Activated CD4-positive, alpha-beta T cell treated with anti-CD3 and anti-CD28 coated beads, Interleukin-2, amount 50 U/mL, for 16 hours (primary cell): ENCODE measurements around the gene PITX1.
A peak's percentile ranks its signal among the peaks of the same experiment; 100 is the strongest.

Experiments
- DNase-seq: peaks from one replicate; pipeline ENCODE4 v3.0.0-alpha.2; 2020

PITX1 gene

GRCh38 chr5:135040333-135041144, 6.5 kb upstream of the PITX1 start:
- DNase-seq = no peak

DNA sequence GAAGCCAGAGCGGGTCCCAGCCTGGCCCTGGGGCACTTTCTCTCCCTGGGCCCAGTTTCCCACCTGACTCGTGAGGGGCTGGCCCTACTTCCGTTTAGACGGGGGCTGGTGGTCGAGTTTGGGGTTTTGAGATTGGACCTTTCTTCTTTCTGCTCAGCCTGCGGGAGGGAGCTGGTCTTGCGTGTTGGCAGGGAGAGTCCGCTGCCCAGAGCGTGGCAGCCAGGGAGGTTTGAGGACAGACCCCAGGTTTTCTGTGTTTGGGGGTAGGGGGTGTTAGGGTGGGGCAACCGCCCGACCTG, 6.0 kb upstream of the PITX1 start:
- no peak for DNase-seq

- no peak for DNase-seq
Observed at GRCh38 chr5:135039271-135040033, 5.4 kb upstream of the PITX1 start.

GRCh38 chr5:135038813-135039270, 4.8 kb upstream of the PITX1 start:
- no peak for DNase-seq

DNA sequence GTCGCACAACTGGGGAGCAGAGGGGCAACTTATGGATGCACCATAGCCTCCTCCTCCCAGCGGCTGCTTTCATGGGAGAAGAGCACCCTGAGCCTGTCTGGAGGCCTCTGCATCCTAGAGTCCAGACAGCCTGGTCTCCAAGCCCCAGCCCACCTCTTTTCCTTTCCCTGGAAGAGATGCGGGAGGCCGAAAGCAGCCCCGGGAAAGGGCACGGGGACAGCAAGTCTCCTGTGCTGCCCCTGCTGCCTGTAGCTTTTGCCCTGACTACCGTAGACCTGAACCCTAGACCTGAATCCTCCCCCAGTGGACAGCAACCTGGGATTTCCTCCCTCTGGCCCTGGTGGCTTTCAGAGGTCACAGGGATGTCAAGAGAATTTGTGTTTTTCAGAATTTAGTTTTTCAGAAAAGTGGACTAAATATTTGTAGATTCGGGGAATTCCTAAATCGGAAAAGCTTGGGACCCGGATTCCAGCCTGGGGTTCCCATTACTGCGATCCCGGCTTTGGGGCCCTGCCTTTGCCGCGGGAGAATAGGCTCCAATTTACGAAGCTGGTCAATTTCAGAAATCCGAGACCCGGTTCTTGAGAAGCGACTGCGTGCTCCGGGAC, 4.3 kb upstream of the PITX1 start:
- DNase-seq = no peak

DNA sequence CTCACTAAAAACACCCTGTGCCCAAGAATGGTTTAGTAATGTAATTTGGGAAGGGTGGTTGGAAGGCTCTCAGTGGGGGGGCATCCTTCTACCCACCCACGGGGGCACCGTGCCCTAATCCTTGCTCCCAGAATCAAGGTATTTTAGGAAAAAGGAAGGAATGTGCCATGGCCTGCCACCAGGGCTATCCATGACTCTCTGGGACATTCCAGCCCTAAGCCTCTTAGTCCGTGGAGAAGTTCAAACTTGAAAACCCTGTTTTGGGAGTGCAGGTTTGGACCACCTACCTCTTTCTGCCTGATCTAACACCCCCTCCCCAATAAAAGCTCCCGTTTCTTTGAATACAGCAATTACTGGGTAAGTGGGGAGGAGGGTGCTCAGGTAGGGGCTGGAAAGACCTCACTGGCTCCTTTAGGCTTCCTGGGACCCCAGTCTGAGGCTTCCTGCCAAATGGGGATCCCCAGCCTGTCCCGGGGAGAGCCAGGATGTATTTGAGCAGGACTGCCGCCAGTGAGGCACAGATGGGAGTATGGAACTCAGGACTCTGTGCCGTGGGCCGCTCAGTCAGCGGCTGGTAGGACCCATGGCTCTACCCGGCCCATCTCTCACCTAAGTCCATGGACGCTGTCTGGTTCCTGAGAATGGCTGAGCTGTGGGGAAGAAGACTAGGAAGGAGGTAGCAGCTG, 3.6 kb upstream of the PITX1 start:
- DNase-seq = no peak

DNA sequence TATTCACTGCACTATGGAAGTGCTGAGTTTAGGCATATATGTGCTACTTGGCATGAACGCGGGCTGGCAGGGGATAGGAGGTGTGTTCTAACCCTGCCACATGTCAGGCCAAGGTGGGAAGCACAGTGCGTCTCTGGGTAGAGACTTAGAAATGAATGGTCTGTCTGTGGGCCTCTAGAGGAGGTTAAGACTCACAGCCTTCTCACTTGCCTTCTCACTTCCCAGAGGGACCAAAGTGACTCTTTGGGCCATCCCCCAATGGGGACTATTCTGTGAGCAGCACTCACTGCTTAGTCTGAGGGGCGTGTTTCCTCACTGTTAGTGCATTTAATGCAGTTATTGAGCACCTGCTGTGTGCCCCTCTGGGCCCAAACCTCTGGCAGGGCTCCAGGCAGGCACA, 2.4 kb upstream of the PITX1 start:
- no peak for DNase-seq

DNA sequence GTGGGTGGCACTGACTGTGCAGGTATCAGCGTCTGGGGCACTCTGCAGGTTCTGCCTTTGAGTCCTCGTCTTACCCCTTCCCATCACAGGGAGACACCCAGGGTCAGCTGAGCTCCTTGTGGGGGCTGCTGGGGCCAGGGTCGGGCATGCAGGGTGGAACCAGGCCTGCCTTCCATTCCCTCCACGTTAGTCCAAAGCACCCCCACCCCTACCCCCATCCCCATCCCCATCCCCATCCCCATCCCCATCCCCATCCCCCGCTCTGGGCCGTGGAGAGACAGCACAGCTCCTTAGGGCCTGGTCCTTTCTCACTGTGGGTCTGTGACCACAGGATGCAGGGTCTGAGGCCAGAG, 1.6 kb upstream of the PITX1 start:
- DNase-seq = no peak

DNA sequence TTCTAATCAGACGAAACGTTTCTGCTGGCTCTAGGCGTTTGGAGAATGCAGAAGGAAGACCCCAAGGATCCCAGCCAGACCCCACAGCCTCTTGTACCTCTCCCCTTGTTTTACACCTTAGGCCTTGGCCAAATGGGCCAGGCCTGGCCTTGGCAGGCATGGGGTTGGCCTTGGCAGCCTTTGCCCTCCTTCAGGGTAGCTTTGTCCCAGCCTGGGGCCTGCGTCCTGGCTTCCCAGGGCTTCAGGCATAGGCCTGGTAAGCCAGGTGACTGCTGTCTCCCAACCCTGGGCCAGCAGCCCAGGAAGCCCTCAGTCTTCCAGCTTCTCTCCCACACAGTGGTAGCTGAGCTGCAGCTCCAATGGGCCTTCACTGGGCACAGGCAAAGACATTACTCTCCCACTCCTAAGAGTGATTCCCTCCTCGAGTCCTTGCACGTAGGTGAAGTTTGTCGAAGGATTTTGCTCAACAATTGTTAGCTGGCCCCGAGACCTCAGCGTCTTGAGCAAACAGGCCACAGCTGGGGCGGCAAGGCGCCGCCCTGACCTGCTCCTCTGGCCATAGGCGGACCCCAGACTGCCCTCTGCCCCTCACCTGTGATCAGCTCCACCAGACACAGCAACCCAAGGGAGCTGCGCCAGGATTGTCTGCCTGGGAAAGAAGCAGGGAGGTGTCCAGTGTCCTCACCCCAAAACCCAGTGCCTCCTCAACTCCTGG, 1.1 kb upstream of the PITX1 start:
- no peak for DNase-seq

- peak; percentile 31 for DNase-seq
Observed at GRCh38 chr5:135034236-135034962, 371 bp upstream of the PITX1 start.

DNA sequence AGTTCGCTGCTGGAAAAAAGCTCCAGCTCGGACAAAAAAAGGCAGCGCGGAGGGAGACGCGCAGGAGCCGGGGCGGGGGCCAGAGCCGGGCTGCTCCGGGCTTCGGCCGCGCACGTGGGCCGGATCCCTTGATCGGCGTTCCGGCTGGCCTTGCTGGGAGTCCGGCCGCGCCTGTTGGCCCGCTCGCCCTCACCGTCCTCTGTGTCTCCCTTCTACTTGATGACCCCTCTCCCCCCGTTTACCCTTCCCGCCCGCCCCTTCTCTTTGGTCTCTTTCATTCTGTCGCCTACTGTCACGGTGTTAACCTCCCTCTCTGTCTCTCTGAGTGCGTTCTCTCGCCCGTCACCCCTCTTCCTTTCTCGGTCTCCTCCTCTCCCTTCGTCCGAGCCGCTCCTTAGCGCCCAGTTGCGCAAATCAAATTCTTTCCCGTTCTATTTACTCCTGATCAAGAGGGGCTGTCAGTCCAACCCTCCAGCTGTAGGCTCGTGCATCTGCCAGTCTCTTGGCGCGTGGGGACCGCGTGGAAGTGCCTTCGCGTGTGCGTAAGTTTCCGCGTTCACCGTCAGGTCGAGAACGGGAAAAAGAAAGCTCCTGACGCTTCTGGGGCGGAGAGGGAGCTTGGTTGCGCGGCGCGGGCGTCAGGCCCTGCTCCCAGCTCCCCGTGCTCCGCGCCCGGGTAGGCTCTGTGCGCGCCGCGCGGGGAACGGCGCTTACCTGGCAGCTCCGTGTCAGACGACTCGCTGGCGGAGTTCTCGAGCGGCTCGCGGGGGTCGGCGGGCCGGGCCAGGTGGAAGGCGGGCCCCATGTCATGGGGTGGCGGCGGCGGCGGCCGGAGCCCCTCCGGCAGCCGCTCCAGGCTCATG, 798 bp downstream of the PITX1 start:
- DNase-seq = no peak

DNA sequence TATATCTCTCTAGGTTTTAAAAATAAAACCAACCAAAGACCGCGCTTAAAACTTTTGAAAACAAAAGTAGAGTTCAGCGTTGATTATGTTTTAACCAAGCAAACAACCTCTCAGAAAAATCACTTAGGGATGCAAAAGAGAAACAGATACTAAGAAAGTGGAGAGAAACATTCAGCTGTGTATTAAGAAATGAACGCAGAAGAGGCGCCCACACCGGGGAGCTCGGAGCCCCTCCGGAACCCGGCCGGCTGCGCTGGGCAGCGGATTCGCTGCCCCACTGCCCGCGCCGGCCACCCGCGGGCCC, 1.4 kb downstream of the PITX1 start:
- DNase-seq = no peak

- DNase-seq = no peak
Observed at GRCh38 chr5:135031813-135032694, 2.0 kb downstream of the PITX1 start.

- no peak for DNase-seq
Observed at GRCh38 chr5:135030956-135031812, 2.8 kb downstream of the PITX1 start.

DNA sequence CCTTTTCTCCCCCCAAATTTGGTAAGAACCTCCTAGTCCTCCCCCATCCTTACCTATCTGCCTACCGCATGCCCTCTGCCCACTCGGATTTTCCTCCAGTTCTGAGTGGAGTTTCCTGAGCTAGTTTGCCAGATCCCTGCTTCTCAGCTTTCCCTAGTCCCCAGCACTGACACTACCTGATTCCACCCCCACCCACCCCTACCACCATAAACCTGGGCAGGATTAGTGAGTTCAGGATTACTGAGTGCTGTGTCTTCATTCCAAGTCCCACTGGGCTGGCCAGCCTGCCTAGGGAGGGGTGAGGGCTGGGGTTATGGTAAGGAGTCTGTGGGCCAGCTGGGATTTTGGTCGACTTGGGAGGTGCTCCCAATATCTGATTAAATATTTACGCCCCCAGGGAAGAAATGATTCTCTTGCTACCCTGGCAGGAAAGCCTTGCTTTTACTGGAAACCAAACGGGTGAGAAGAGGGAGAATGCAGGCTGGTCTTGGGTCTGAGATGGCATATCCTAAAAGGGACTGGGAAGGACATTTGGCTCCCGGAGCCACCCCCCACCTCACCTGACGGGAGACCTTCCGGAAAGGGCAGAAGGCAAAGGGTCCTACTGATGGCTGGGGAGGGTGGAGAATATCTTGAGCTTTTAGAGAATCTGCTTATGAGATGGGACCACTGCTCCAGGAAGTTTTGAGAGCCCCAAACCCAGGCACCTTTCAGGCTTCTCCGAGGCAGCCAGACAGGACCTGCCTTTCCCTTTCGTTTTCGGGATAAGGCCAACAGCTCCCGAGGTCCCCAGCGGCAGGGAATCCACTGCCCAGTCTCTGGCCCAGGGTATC, 3.7 kb downstream of the PITX1 start:
- DNase-seq = no peak

GRCh38 chr5:135029477-135030122, 4.4 kb downstream of the PITX1 start:
- no peak for DNase-seq

DNA sequence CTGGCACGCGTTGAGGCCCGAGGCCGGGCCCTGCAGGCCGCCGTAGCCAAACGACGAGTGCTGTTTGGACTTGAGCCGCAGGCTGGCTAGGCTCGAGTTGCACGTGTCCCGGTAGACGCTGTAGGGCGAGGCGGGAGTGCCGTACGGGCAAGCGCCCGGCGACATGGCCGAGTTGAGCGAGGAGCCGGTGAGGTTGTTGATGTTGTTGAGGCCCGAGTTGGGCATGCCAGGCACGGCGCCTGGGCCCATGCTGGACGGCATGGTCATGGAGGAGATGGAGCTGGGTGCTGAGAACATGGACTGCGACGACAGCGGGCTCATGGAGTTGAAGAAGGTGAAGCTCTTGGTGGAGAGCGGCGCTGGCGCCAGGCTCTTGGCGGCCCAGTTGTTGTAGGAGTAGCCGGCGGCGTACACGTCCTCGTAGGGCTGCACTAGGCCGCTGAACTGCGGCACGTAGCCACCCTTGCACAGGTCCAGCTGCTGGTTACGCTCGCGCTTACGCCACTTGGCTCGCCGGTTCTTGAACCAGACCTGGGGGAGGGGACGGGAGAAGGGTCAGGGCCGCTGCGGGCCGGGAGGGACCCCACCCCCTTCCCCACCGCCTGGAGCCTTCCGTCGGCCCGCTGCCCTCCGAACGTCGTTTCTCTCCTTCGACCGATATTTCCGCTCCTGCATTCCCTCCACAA, 5.1 kb downstream of the PITX1 start:
- no peak for DNase-seq
